ENCODE measurements around the gene FAXC. TPM values are rescaled to one million over a fixed set of nuclear protein-coding genes. Genes with fewer than 3 reads are reported as not detected.

Gene FAXC
- total and polyA plus RNA-seq, 2 of the 8 experiments (the other 6 are each of a cell fraction or from before 2014, with no cell fraction given), result 23.2 to 29.8 TPM

DNA sequence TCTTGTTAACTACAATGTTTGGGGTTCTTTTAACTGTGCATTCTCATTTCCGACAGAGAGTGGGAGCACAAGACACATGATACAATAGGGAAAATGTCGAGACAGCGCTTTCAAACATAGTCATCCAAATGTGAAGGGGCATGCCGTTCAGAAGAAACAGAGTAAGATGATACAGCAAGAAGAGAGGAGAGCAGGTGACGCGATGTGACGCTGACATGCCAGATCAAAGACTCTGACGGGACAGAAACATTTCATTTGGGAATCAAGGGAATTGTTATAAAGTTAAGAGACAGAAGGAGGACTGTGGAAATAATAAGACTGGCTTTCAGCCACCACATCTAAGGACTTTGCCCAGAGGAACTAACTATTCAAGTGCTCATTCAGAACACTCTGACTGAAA lies 117.4 kb downstream of the FAXC start:
- Histone ChIP-seq H3K79me2 (ENCODE audit: control insufficient read depth in 1 of 2, insufficient read depth in 2 of 2, low read length in 2 of 2) (no peaks in the 10 kb centered on the region), H2AFZ (ENCODE audit: low read length) (no peak overlapping the region), H3K23me2 (ENCODE audit: low read depth, low read length) (no peaks in the 10 kb centered on the region), H3K4me3 (ENCODE audit: extremely low read depth in 1 of 4, insufficient read depth in 2 of 4, low read depth in 3 of 4, low read length in 4 of 4) (no peak overlapping the region), H3K4me1 (replicated peaks in 1 of 4; ENCODE audit: control insufficient read depth in 3 of 4, insufficient read depth in 4 of 4, low read length in 3 of 4) (no peaks in the 10 kb centered on the region), H3K79me1 (ENCODE audit: low read depth, low read length) (no peaks in the 10 kb centered on the region), H2BK20ac (ENCODE audit: low read length) (no peak overlapping the region), H3K4ac (replicated peaks; ENCODE audit: insufficient read length, low read depth, low read length) (no peak overlapping the region), H4K5ac (ENCODE audit: insufficient read length, low read depth, low read length) (no peak overlapping the region), H3K27ac (ENCODE audit: low read depth, low read length) (no peak overlapping the region), H4K91ac (replicated peaks; ENCODE audit: insufficient read length, low read length) (no peak overlapping the region), H3K56ac (replicated peaks; ENCODE audit: insufficient read length, low read depth, low read length) (no peak overlapping the region), H4K20me1 (replicated peaks in 1 of 2; ENCODE audit: control insufficient read depth in 1 of 2, insufficient read depth in 2 of 2, low read length in 2 of 2) (no peaks in the 10 kb centered on the region), H3K9ac (replicated peaks in 1 of 4; ENCODE audit: extremely low read depth in 1 of 4, low read depth in 3 of 4, low read length in 3 of 4) (no peak overlapping the region), H2BK12ac (ENCODE audit: low read depth, low read length) (no peak overlapping the region), H3K36me3 (ENCODE audit: control insufficient read depth in 2 of 4, insufficient read depth in 4 of 4, low read length in 3 of 4) (no peaks in the 10 kb centered on the region), H2BK120ac (replicated peaks; ENCODE audit: low read depth, low read length) (no peak overlapping the region), H3K4me2 (ENCODE audit: insufficient read depth in 1 of 2, low read depth in 2 of 2, low read length in 2 of 2) (no peak overlapping the region), H2BK15ac (ENCODE audit: low read length) (no peak overlapping the region), H3K18ac (ENCODE audit: extremely low read depth, low read length) (no peak overlapping the region), H3K23ac (ENCODE audit: insufficient read length) (no peak overlapping the region), H3K9me3 (ENCODE audit: insufficient read depth in 2 of 2, low read depth in 1 of 2, low read length in 1 of 2) (no peaks in the 10 kb centered on the region), H4K8ac (ENCODE audit: extremely low read depth, insufficient read depth, low read length) (no peak overlapping the region), H3K27me3 (replicated peaks in 1 of 4; ENCODE audit: control insufficient read depth in 3 of 4, extremely low read depth in 1 of 4, insufficient read depth in 3 of 4, low read length in 3 of 4) (no peaks in the 10 kb centered on the region), H2AK5ac (ENCODE audit: low read depth, low read length) (no peak overlapping the region), H2BK5ac (ENCODE audit: low read depth, low read length) (no peak overlapping the region), H3K14ac (ENCODE audit: insufficient read length) (no peak overlapping the region)
- FAIRE-seq (no peak), DNase-seq (ENCODE audit: low read depth in 1 of 2, low spot score in 2 of 2) (no peak)
- WGBS, 2 experiments (ENCODE audit: extremely low coverage in 1 of 2, insufficient coverage in 1 of 2, insufficient read length in 1 of 2, insufficient replicate concordance in 2 of 2, low coverage in 1 of 2, low lambda C conversion rate in 2 of 2, missing lambda C conversion rate in 1 of 2), result 91% methylated on average over 8 of the region's 8 CpGs; no CpG with 5 or more reads in 1 of the 2 experiments
- CTCF ChIA-PET (ENCODE audit: partially characterized antibody), result interaction anchor here (3.6 kb wide), 1 partner anchor 10 kb away, joined by 19 read pairs; no protein-coding TSS in a partner anchor
- POLR2A ChIA-PET (ENCODE audit: partially characterized antibody), result no interaction called here
- TF ChIP-seq SP4 (IDR thresholded peaks at IDR 0.05; ENCODE audit: low read length) (no peak), YY1 (IDR thresholded peaks at IDR 0.05; ENCODE audit: low read depth, low read length) (no peak), CREB1 (IDR thresholded peaks at IDR 0.05) (no peak), MAFK (IDR thresholded peaks at IDR 0.05; ENCODE audit: low read depth, low read length) (no peak), TBP (IDR thresholded peaks at IDR 0.05; ENCODE audit: low read depth, low read length) (no peak), SP2 (IDR thresholded peaks at IDR 0.05; ENCODE audit: low read length) (no peak), SIX5 (IDR thresholded peaks at IDR 0.05; ENCODE audit: low read depth, low read length) (no peak)
- TF ChIP-seq, protein P1, sequence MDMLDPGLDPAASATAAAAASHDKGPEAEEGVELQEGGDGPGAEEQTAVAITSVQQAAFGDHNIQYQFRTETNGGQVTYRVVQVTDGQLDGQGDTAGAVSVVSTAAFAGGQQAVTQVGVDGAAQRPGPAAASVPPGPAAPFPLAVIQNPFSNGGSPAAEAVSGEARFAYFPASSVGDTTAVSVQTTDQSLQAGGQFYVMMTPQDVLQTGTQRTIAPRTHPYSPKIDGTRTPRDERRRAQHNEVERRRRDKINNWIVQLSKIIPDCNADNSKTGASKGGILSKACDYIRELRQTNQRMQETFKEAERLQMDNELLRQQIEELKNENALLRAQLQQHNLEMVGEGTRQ (IDR thresholded peaks at IDR 0.05; ENCODE audit: low read length), result no peak
